ENCODE results near the gene C4orf50.

C4orf50 gene

GRCh38 chr4:5854929-5855328 is 163.3 kb downstream of the C4orf50 start:
- TF ChIP-seq CTCF (IDR thresholded peaks at IDR 0.05; ENCODE audit: low read depth, low read length, missing control alignments): no peak

GRCh38 chr4:5852523-5853202 is 165.6 kb downstream of the C4orf50 start:
- DNase-seq (ENCODE audit: extremely low read depth, low read depth): no peak
- no peak for TF ChIP-seq CTCF (IDR thresholded peaks at IDR 0.05; ENCODE audit: low read depth, low read length, missing control alignments)
- no peak overlapping the region for H3K4me3 ChIP-seq (replicated peaks; ENCODE audit: low read depth, low read length)

More at GRCh38 chr4:5854929-5855328, 163.3 kb downstream of the C4orf50 start:
- H3K4me3 ChIP-seq (replicated peaks; ENCODE audit: low read depth, low read length): no peak overlapping the region
- no peak for DNase-seq (ENCODE audit: extremely low read depth, low read depth)

- no peak for TF ChIP-seq CTCF (IDR thresholded peaks at IDR 0.05; ENCODE audit: low read depth, low read length, missing control alignments)
Observed at GRCh38 chr4:5851637-5852301, 166.5 kb downstream of the C4orf50 start.

More at GRCh38 chr4:5851637-5852301, 166.5 kb downstream of the C4orf50 start:
- DNase-seq (ENCODE audit: extremely low read depth, low read depth): no peak
- no peak overlapping the region for H3K4me3 ChIP-seq (replicated peaks; ENCODE audit: low read depth, low read length)

All from HFF-Myc (cell line).